Measurements from ENCODE around the gene SKA3.

SKA3 gene

GRCh38 chr13:21111546-21111945 lies 64.8 kb downstream of the SKA3 start:
- TF ChIP-seq EZH2phosphoT487 (IDR thresholded peaks at IDR 0.05; ENCODE audit: low read depth) (no peak), CTCF (IDR thresholded peaks at IDR 0.05; ENCODE audit: low read depth, low read length) (no peak)
- no peaks in the 10 kb centered on the region for H3K79me2 ChIP-seq (ENCODE audit: low read length)
- no peak overlapping the region for H3K9ac ChIP-seq (ENCODE audit: low read length)
- no peak overlapping the region for H3K4me2 ChIP-seq (ENCODE audit: low read length)
- no peaks in the 10 kb centered on the region for H3K9me3 ChIP-seq (ENCODE audit: insufficient read depth, low read length)
- H2AFZ ChIP-seq (ENCODE audit: low read depth, low read length): no peak overlapping the region
- H3K4me1 ChIP-seq (ENCODE audit: low read length): peaks cover 3% of the 10 kb centered on the region; the same call in 1 of the 2 replicates
- H4K20me1 ChIP-seq (ENCODE audit: insufficient read depth, low read length): no peaks in the 10 kb centered on the region
- no peaks in the 10 kb centered on the region for H3K36me3 ChIP-seq (replicated peaks; ENCODE audit: low read depth, low read length)
- H3K27ac ChIP-seq (ENCODE audit: low read length): no peak overlapping the region
- H3K27me3 ChIP-seq (ENCODE audit: low read depth, low read length): no peaks in the 10 kb centered on the region
- no peak overlapping the region for H3K4me3 ChIP-seq (ENCODE audit: low read length)

- no peaks in the 10 kb centered on the region for H3K27me3 ChIP-seq (ENCODE audit: low read depth, low read length)
- H3K4me1 ChIP-seq (ENCODE audit: low read length): peaks cover 3% of the 10 kb centered on the region; the same call in 1 of the 2 replicates
- no peaks in the 10 kb centered on the region for H3K79me2 ChIP-seq (ENCODE audit: low read length)
- no peaks in the 10 kb centered on the region for H3K9me3 ChIP-seq (ENCODE audit: insufficient read depth, low read length)
- no peaks in the 10 kb centered on the region for H4K20me1 ChIP-seq (ENCODE audit: insufficient read depth, low read length)
- no peak overlapping the region for H3K9ac ChIP-seq (ENCODE audit: low read length)
- no peak overlapping the region for H3K4me3 ChIP-seq (ENCODE audit: low read length)
- no peak overlapping the region for H3K27ac ChIP-seq (ENCODE audit: low read length)
- no peak overlapping the region for H3K4me2 ChIP-seq (ENCODE audit: low read length)
- TF ChIP-seq CTCF (IDR thresholded peaks at IDR 0.05; ENCODE audit: low read depth, low read length) (no peak), EZH2phosphoT487 (IDR thresholded peaks at IDR 0.05; ENCODE audit: low read depth) (no peak)
- no peak overlapping the region for H2AFZ ChIP-seq (ENCODE audit: low read depth, low read length)
- H3K36me3 ChIP-seq (replicated peaks; ENCODE audit: low read depth, low read length): no peaks in the 10 kb centered on the region
These were observed 67.2 kb downstream of the SKA3 start for GRCh38 chr13:21109168-21109567.

- Histone ChIP-seq H3K4me3 (ENCODE audit: low read length) (no peak overlapping the region), H3K27ac (ENCODE audit: low read length) (no peak overlapping the region), H2AFZ (ENCODE audit: low read depth, low read length) (peak overlapping the region; percentile 67), H3K4me2 (ENCODE audit: low read length) (no peak overlapping the region), H3K9me3 (ENCODE audit: insufficient read depth, low read length) (no peaks in the 10 kb centered on the region), H3K27me3 (ENCODE audit: low read depth, low read length) (no peaks in the 10 kb centered on the region), H4K20me1 (ENCODE audit: insufficient read depth, low read length) (no peaks in the 10 kb centered on the region), H3K9ac (ENCODE audit: low read length) (no peak overlapping the region), H3K4me1 (ENCODE audit: low read length) (peaks cover 3% of the 10 kb centered on the region; the same call in 1 of the 2 replicates), H3K36me3 (replicated peaks; ENCODE audit: low read depth, low read length) (no peaks in the 10 kb centered on the region), H3K79me2 (ENCODE audit: low read length) (no peaks in the 10 kb centered on the region)
- TF ChIP-seq CTCF (IDR thresholded peaks at IDR 0.05; ENCODE audit: low read depth, low read length) (no peak), EZH2phosphoT487 (IDR thresholded peaks at IDR 0.05; ENCODE audit: low read depth) (no peak)
These were observed 70.3 kb downstream of the SKA3 start for GRCh38 chr13:21106089-21106488.

- no peak overlapping the region for H3K27ac ChIP-seq (ENCODE audit: low read length)
- no peak overlapping the region for H3K9ac ChIP-seq (ENCODE audit: low read length)
- no peaks in the 10 kb centered on the region for H3K4me1 ChIP-seq (ENCODE audit: low read length)
- no peaks in the 10 kb centered on the region for H3K79me2 ChIP-seq (ENCODE audit: low read length)
- no peak for TF ChIP-seq CTCF (IDR thresholded peaks at IDR 0.05; ENCODE audit: low read depth, low read length)
- no peak for TF ChIP-seq EZH2phosphoT487 (IDR thresholded peaks at IDR 0.05; ENCODE audit: low read depth)
- H3K9me3 ChIP-seq (ENCODE audit: insufficient read depth, low read length): no peaks in the 10 kb centered on the region
- no peaks in the 10 kb centered on the region for H4K20me1 ChIP-seq (ENCODE audit: insufficient read depth, low read length)
- H2AFZ ChIP-seq (ENCODE audit: low read depth, low read length): no peak overlapping the region
- H3K4me2 ChIP-seq (ENCODE audit: low read length): no peak overlapping the region
- H3K36me3 ChIP-seq (replicated peaks; ENCODE audit: low read depth, low read length): no peaks in the 10 kb centered on the region
- H3K27me3 ChIP-seq (ENCODE audit: low read depth, low read length): no peaks in the 10 kb centered on the region
- H3K4me3 ChIP-seq (ENCODE audit: low read length): no peak overlapping the region
These were observed 71.9 kb downstream of the SKA3 start for GRCh38 chr13:21104199-21105019.
